ENCODE data around the gene CFAP61. TPM values are rescaled to one million over a fixed set of nuclear protein-coding genes. Genes with fewer than 3 reads are reported as not detected.

CFAP61 gene
- total RNA-seq, 2 experiments from 2014 or later: not detected

DNA sequence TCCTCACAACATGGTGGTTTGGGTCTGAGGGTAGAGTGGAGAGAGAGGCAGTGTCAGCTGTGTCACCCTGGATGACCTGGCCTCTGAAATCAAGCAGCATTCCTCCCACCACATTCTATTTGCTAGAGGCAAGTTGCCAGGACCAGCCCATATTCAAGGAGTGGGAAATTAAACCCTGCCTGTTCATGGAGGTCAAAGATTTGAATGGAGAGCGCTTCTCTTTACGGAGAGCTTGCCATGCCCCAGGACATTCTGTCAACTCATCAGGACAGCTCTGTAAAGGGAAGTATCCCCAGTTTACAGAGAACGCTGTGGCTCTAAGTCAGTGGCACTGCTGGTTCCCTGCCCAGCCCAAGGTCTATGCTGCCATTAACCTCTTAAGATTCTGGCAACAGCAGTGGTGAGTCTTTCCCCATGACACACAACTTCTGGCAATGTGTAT lies 225.6 kb downstream of the CFAP61 start:
- ChIA-PET POLR2A (no interaction called here), CTCF (no interaction called here)
- Mint-ChIP-seq H3K9me3 (no peaks in the 10 kb centered on the region), H3K27ac (no peak overlapping the region), H3K36me3 (ENCODE audit: low read depth) (no peaks in the 10 kb centered on the region), H3K27me3 (peaks cover 14% of the 10 kb centered on the region), H3K4me3 (no peak overlapping the region), H3K4me1 (ENCODE audit: low read depth) (no peaks in the 10 kb centered on the region)
- DNase-seq (no peak), ATAC-seq (no peak)
- intact Hi-C loops (cut with micrococcal nuclease): no loop called here
- no peak for TF ChIP-seq CTCF (IDR thresholded peaks at IDR 0.05)

DNA sequence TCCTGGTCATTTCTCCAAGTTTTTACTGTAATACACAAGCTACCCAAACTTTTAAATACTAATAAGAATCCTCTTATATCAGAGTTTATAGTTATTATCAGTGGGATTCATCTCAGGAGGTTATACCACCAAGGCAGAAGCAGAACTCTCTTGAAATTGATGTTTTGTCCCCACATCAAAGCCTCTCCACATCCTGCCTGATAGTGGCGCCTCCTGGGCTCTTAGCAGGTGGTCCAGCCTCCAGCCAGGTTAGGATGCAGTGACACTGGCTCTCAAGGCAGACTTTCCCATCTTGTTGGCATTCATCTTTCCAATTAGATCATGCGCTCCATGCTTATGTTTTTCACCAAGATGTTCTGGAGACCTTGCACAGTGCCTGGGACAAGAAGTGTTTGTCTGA lies 233.7 kb downstream of the CFAP61 start:
- intact Hi-C loops (cut with micrococcal nuclease): no loop called here
- Mint-ChIP-seq H3K27ac (no peak overlapping the region), H3K27me3 (peaks cover 7% of the 10 kb centered on the region), H3K9me3 (no peaks in the 10 kb centered on the region), H3K4me3 (no peak overlapping the region), H3K4me1 (ENCODE audit: low read depth) (no peaks in the 10 kb centered on the region), H3K36me3 (ENCODE audit: low read depth) (no peaks in the 10 kb centered on the region)
- ChIA-PET CTCF (interaction anchor here (0.6 kb wide), 1 partner anchor 40 kb away, joined by 3 read pairs; no protein-coding TSS in a partner anchor), POLR2A (no interaction called here)
- TF ChIP-seq CTCF (IDR thresholded peaks at IDR 0.05): no peak
- no peak for DNase-seq
- no peak for ATAC-seq

DNA sequence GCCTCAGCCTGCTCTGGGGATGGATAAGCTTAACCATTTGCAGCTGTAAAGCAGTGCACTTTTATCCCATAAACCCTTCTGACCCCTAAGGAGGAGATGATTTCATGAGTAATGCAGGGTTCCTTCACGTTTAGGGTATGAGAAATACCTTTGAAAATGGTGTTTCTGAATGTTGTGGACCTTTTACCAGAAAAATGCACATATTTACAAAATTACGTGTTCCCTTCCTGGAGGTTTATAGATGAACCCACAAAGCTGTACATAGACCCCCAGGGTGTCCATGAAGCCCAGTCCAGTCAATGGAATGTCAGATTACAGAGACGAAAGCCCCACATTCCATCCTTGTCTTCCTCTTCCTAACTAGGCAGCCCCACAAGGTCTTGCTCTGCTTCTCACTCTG lies 237.0 kb downstream of the CFAP61 start:
- DNase-seq: no peak
- no peak for TF ChIP-seq CTCF (IDR thresholded peaks at IDR 0.05)
- POLR2A ChIA-PET: interaction anchor here (0.8 kb wide), 1 partner anchor 30 kb away, joined by 3 read pairs; no protein-coding TSS in a partner anchor
- ATAC-seq: no peak
- Mint-ChIP-seq H3K4me1 (ENCODE audit: low read depth) (no peaks in the 10 kb centered on the region), H3K9me3 (no peaks in the 10 kb centered on the region), H3K27ac (no peak overlapping the region), H3K36me3 (ENCODE audit: low read depth) (no peaks in the 10 kb centered on the region), H3K27me3 (peaks cover 5% of the 10 kb centered on the region), H3K4me3 (no peak overlapping the region)
- intact Hi-C loops (cut with micrococcal nuclease): no loop called here
- CTCF ChIA-PET: interaction anchor here (1.3 kb wide), 1 partner anchor 51 kb away, joined by 3 read pairs; no protein-coding TSS in a partner anchor

DNA sequence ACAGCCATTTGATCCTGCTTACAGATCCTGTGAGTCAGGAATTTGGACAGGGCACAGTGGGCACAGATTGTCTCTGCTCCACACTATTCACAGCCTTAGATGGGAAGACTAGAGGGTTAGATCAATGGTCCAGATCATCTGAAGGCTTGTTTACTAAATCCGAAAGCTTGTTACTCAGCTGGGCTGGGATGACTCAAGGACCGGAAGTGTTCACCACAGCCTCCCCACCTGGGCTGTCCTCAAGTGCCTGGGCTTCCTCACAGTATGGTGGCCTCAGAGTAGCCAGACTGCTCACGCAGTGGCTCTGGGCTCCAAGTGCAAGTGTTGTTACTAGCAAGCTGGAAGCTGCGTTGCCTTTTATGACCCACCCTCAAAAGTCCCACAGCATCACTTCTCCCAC lies 240.1 kb downstream of the CFAP61 start:
- peak; percentile 3 for DNase-seq
- no peaks in the 10 kb centered on the region for H3K4me1 Mint-ChIP-seq (ENCODE audit: low read depth)
- ChIA-PET POLR2A (no interaction called here), CTCF (no interaction called here)
- no peak for ATAC-seq
- H3K27ac Mint-ChIP-seq: no peak overlapping the region
- H3K27me3 Mint-ChIP-seq: peaks cover 6% of the 10 kb centered on the region
- intact Hi-C loops (cut with micrococcal nuclease): no loop called here
- TF ChIP-seq CTCF (IDR thresholded peaks at IDR 0.05): no peak
- H3K4me3 Mint-ChIP-seq: no peak overlapping the region
- no peaks in the 10 kb centered on the region for H3K36me3 Mint-ChIP-seq (ENCODE audit: low read depth)
- no peaks in the 10 kb centered on the region for H3K9me3 Mint-ChIP-seq

GRCh38 chr20:20293141-20293540 lies 240.8 kb downstream of the CFAP61 start:
- Mint-ChIP-seq H3K9me3 (no peaks in the 10 kb centered on the region), H3K4me1 (ENCODE audit: low read depth) (no peaks in the 10 kb centered on the region), H3K27me3 (peaks cover 2% of the 10 kb centered on the region), H3K36me3 (ENCODE audit: low read depth) (no peaks in the 10 kb centered on the region), H3K4me3 (no peak overlapping the region), H3K27ac (no peak overlapping the region)
- ATAC-seq: no peak
- ChIA-PET POLR2A (no interaction called here), CTCF (no interaction called here)
- DNase-seq: no peak
- intact Hi-C loops (cut with micrococcal nuclease): no loop called here
- no peak for TF ChIP-seq CTCF (IDR thresholded peaks at IDR 0.05)

Measured in activated CD8-positive, alpha-beta T cell treated with anti-CD3 and anti-CD28 coated beads for 36 hours (primary cell).